HT1080 (cell line): ENCODE data around the gene TRIM49B. TPM values are rescaled to one million over a fixed set of nuclear protein-coding genes. Genes with fewer than 3 reads are reported as not detected.
"Not testable (repeated sequence)": the region's sequence is repeated elsewhere in the genome, so short reads cannot be mapped to it uniquely, and the experiment has no call there.

Source experiments
- DNase-seq: peaks from one replicate; pipeline ENCODE4 v3.0.0-alpha.2; 2015; ENCODE audit warnings: low read depth
- polyA plus RNA-seq, 2 experiments: library from polyadenylated mRNA; depleted of rRNA; stranded (reverse); fragments of >200 nt; gene quantifications; 2 replicates each; pipeline ENCODE4 v1.2.3, GENCODE V29; 2015
- small RNA-seq: library from RNA; depleted of rRNA; stranded (forward); fragments of <200 nt; gene quantifications from one replicate; pipeline ENCODE3, GENCODE V24; 2014
- total RNA-seq: library from RNA; depleted of rRNA; stranded (reverse); fragments of >200 nt; shearing (Covaris generic); gene quantifications from 2 replicates; pipeline ENCODE4 v1.2.3, GENCODE V29; 2014; rRNA removed

TRIM49B gene
- total RNA-seq = not detected in 2 replicates
- not detected in 2 replicates for polyA plus RNA-seq (2015; cell fraction: cytosol; rRNA removed)
- polyA plus RNA-seq (2015; cell fraction: nucleus; rRNA removed) = not detected in 2 replicates

DNA sequence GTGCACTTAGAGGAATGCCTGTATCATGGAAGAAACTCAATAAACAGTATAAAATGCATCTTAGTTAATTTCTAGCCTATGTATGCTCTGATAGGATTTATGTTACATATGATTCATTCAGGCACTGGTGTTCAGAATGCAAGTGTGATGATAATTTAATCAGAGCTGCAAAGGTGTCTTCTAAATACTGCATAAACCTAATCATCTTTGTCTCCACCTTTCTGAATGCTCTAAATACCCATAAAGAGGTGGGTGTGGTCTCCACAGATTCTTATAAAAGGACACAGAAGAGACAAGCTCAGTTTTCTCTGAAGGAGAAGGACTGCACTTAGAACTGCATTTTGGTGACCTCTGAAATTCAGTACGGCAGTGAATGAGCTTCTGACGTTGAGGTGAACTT is at the start of gene TRIM49B:
Gene TRIM49B, plus strand, starts transcription at position 301 of the 400 bp plus-strand sequence. CDS start 2,777 bp downstream, outside the sequence.
- DNase-seq = not testable (repeated sequence)

GRCh38 chr11:48983785-48984184 is 44.8 kb upstream of the TRIM49B start, which contains the start of gene TRIM51G:
Gene TRIM51G, minus strand, starts transcription at chr11:48983885. Its CDS starts 2,190 bp downstream, at chr11:48981695.
- not testable (repeated sequence) for DNase-seq

DNA sequence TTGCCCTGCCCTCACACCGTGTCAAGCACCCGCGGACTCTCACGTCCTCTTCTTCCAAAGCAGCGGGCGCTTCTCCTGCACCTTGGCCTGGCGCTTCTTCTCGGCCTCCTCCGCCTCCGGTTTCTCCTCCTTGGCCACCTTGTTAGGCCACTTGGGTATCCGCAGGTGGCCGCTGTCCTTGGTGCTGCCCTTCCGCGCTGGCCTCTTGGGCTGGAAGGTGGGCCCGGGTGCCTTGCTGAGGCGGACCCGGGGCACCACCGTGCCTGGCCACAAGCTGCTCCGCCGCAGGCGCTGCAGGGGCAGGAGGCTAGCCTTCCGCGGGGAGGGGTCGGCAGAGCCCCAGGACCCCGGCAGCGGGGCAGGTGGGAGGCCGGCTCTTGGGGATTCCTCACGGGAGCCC is 19.6 kb downstream of the TRIM49B start:
- DNase-seq = not testable (repeated sequence)

- not testable (repeated sequence) for DNase-seq
Measured at GRCh38 chr11:49049821-49050220, 21.2 kb downstream of the TRIM49B start.

DNA sequence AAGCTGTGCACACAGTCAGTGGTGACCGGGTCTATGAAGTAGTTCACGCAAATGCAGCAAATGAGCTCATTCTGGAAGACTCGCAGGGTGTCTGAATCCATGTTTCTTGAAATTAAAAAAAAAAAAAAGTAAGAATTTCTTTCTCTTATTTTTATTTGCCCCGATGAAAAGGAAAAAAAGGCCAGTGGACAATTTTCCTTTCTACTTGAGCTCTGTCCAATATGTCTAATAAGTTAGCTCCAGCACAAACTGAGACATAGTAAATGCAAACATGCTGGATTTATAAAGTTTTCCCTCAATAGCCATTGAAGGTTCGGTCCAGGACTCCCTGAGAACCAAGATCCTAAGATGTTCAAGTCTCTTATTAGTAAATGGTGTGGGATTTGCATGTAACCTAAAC is 30.4 kb downstream of the TRIM49B start, which contains the start of gene TRIM64C:
Gene TRIM64C, minus strand, starts transcription at position 101 of the 400 bp plus-strand sequence. Its CDS starts 0 bp downstream, at position 101.
- not testable (repeated sequence) for DNase-seq

- DNase-seq = not testable (repeated sequence)
Measured at GRCh38 chr11:49069897-49070296, 41.3 kb downstream of the TRIM49B start.

Small RNA genes within 50 kb of the gene (small RNA-seq; reads per million reads assigned to genes)
- not detected for gene AC084851.1

Other genes with a start within 250 kb of the TRIM49B start
- not detected in 2 replicates for gene TRIM51G, start 44.9 kb upstream of the TRIM49B start, total RNA-seq
- not detected in 2 replicates for gene TRIM64C, start 30.3 kb downstream of the TRIM49B start, total RNA-seq
- 0.20 and 0.40 TPM in 2 replicates for gene FOLH1, start 179.8 kb downstream of the TRIM49B start, total RNA-seq